Mesendoderm (in vitro differentiated cells): ENCODE data around the gene TBKBP1.

ENCODE experiments used
- DNase-seq: peaks from one replicate; pipeline ENCODE4 v3.0.0; 2013
- H2AK5ac ChIP-seq: 2 replicates; pipeline ENCODE4 v1.6.1; 2013; ENCODE audit warnings: low read length, inconsistent platforms
- H2BK120ac ChIP-seq: 2 replicates; pipeline ENCODE4 v1.6.1; 2013; ENCODE audit warnings: low read depth, mild to moderate bottlenecking, low read length, moderate library complexity, mixed read lengths
- H2BK15ac ChIP-seq: replicated peaks from 2 replicates; pipeline ENCODE4 v1.6.1; 2013; ENCODE audit warnings: low read depth, mild to moderate bottlenecking, moderate library complexity
- H2BK5ac ChIP-seq: 2 replicates; pipeline ENCODE4 v1.6.1; 2013; ENCODE audit warnings: low read length, inconsistent platforms
- H3K18ac ChIP-seq: 2 replicates; pipeline ENCODE4 v1.6.1; 2013; ENCODE audit warnings: mild to moderate bottlenecking, low read length, mixed read lengths
- H3K23ac ChIP-seq: one replicate; pipeline ENCODE4 v1.6.1; 2013; ENCODE audit warnings: low read length
- H3K27ac ChIP-seq: 2 replicates; pipeline ENCODE4 v1.5.1; 2013; ENCODE audit warnings: low read depth, mild to moderate bottlenecking, inconsistent platforms, low read length, moderate library complexity
- H3K27me3 ChIP-seq: 2 replicates; pipeline ENCODE4 v1.6.1; 2013; ENCODE audit warnings: low read length, control low read depth, mild to moderate bottlenecking, inconsistent platforms; ENCODE audit not compliant: insufficient read depth, poor library complexity
- H3K36me3 ChIP-seq: 2 replicates; pipeline ENCODE4 v1.6.1; 2013; ENCODE audit warnings: low read length, inconsistent platforms; ENCODE audit not compliant: control insufficient read depth, insufficient read depth
- H3K4ac ChIP-seq: one replicate; pipeline ENCODE4 v1.6.1; 2013; ENCODE audit warnings: low read depth, mild to moderate bottlenecking, low read length, moderate library complexity
- H3K4me1 ChIP-seq: 2 replicates; pipeline ENCODE4 v1.6.1; 2013; ENCODE audit warnings: low read depth, low read length, inconsistent platforms; ENCODE audit not compliant: control insufficient read depth
- H3K4me2 ChIP-seq: 2 replicates; pipeline ENCODE4 v1.6.1; 2013; ENCODE audit warnings: low read length
- H3K4me3 ChIP-seq: 2 replicates; pipeline ENCODE4 v1.5.1; 2013; ENCODE audit warnings: mild to moderate bottlenecking, low read length
- H3K56ac ChIP-seq: one replicate; pipeline ENCODE4 v1.6.1; 2013; ENCODE audit warnings: low read length
- H3K79me1 ChIP-seq: 2 replicates; pipeline ENCODE4 v1.6.1; 2013; ENCODE audit warnings: low read length, inconsistent platforms
- H3K79me2 ChIP-seq: 2 replicates; pipeline ENCODE4 v1.6.1; 2013; ENCODE audit warnings: mild to moderate bottlenecking, low read length; ENCODE audit not compliant: control insufficient read depth, insufficient read depth
- H3K9ac ChIP-seq: 2 replicates; pipeline ENCODE4 v1.6.1; 2013; ENCODE audit warnings: low read length, inconsistent platforms
- H4K5ac ChIP-seq: one replicate; pipeline ENCODE4 v1.6.1; 2013; ENCODE audit warnings: low read length
- H4K8ac ChIP-seq: one replicate; pipeline ENCODE4 v1.6.1; 2013; ENCODE audit warnings: low read depth, mild to moderate bottlenecking, control low read depth, low read length, moderate library complexity
- WGBS: extraction: QIAGEN DNeasy Blood & Tissue Kit; methylation state at CpG from one replicate; pipeline ENCODE4 v1.1.7; 2013; ENCODE audit warnings: low lambda C conversion rate, missing lambda C conversion rate; ENCODE audit not compliant: insufficient coverage; ENCODE audit errors: extremely low coverage; 5-methylcytosine and 5-hydroxymethylcytosine counted together

Gene TBKBP1

DNA sequence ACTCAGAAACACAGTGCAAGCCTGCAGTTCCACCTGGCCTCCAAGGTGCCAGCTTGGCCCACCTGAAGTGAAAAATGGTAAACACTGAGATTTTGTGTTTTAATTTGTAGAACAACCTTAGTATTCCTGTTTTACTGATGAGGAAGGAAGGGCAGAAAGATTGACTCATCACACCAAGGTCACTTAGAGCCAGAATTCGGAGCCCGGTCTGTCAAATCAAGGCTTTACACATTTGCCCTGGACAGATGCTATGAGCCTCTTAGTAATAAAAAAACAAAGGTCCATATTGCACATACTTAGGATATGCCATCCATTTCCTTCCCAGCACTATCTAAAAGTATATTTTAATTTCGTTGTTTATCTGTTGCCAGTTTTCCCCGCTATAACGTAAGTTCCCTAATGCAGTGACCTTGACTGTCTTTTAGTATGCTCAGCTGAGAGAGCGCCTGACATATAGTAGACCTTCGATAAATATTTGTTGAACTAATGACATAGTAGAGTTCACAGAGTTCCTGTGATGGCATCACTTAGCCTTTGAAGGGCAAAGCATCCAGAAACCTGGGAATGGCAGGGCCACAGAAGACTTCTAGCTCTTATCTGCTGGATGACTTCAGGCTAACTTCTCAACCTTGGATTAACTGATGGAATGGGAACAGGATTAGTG, 7.2 kb upstream of the TBKBP1 start:
- no peak overlapping the region for H3K4me2 ChIP-seq
- H3K4ac ChIP-seq: no peak overlapping the region
- H2BK5ac ChIP-seq: no peak overlapping the region
- peaks cover 7% of the 10 kb centered on the region for H3K36me3 ChIP-seq
- H4K5ac ChIP-seq: no peak overlapping the region
- H2BK15ac ChIP-seq: no peak overlapping the region
- H3K27ac ChIP-seq: no peak overlapping the region
- peaks cover 2% of the 10 kb centered on the region for H3K79me1 ChIP-seq
- H3K4me1 ChIP-seq: no peaks in the 10 kb centered on the region
- H2AK5ac ChIP-seq: no peak overlapping the region
- no CpG with 5 or more reads among the region's 7 CpGs for WGBS
- H2BK120ac ChIP-seq: no peak overlapping the region
- H3K27me3 ChIP-seq: no peaks in the 10 kb centered on the region
- H3K56ac ChIP-seq: no peak overlapping the region
- H3K79me2 ChIP-seq: no peaks in the 10 kb centered on the region
- no peak overlapping the region for H3K4me3 ChIP-seq
- no peak overlapping the region for H3K18ac ChIP-seq
- no peak overlapping the region for H4K8ac ChIP-seq
- no peak overlapping the region for H3K23ac ChIP-seq
- H3K9ac ChIP-seq: no peak overlapping the region
- DNase-seq: no peak

DNA sequence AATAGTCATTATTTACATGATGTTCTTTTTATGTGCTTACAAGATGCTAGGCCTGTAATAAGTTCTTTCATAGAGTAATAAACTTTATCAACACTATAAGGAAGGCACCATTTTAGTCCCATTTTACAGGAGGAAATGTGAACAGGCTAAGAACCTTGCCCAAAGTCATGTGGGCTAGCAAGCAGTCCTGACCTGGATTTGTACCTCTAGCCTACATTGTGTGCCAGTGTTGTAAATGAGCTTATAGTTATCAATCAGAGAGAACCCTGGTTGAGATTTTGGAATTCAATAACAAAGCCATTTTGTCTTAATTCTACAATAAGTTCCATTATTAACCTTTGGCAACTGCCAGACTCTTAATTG, 6.7 kb upstream of the TBKBP1 start:
- DNase-seq: no peak
- H3K79me1 ChIP-seq: peaks cover 2% of the 10 kb centered on the region

DNA sequence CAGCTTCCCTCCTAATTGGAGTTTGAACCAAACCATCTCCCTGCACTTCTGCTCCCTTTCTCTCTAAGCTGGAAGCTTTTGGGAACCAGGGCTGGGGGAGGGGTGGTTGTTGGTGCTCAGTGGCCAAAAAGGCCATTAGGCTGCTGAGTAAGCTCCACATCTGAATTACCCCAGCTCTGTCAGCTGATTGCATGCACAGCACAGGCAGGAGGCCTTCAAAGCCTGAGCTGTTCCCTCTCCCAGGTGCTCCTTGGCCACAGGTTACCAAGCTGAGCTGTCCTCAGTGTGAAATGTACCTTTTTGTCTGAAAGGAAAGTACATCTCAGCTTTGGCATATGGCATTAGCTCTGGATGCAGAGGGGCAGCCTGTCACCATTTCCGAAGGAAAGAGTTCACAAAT, 6.2 kb upstream of the TBKBP1 start:
- Histone ChIP-seq H3K79me2 (no peaks in the 10 kb centered on the region), H3K9ac (no peak overlapping the region), H3K4me3 (no peak overlapping the region), H3K56ac (no peak overlapping the region), H3K36me3 (peaks cover 4% of the 10 kb centered on the region), H3K4ac (no peak overlapping the region), H3K27ac (peak overlapping the region; percentile 3), H3K4me2 (no peak overlapping the region), H2BK120ac (no peak overlapping the region), H2BK15ac (no peak overlapping the region), H3K27me3 (no peaks in the 10 kb centered on the region), H4K5ac (no peak overlapping the region), H3K18ac (no peak overlapping the region), H2AK5ac (no peak overlapping the region), H2BK5ac (no peak overlapping the region), H3K79me1 (peaks cover 2% of the 10 kb centered on the region), H3K23ac (no peak overlapping the region), H3K4me1 (peaks cover 3% of the 10 kb centered on the region), H4K8ac (no peak overlapping the region)
- no CpG with 5 or more reads among the region's 1 CpG for WGBS
- DNase-seq: peak; percentile 83

More for the DNA sequence above, 6.7 kb upstream of the TBKBP1 start:
- Histone ChIP-seq H3K18ac (no peak overlapping the region), H3K27me3 (no peaks in the 10 kb centered on the region), H3K9ac (no peak overlapping the region), H4K8ac (no peak overlapping the region), H3K36me3 (peaks cover 4% of the 10 kb centered on the region), H4K5ac (no peak overlapping the region), H3K23ac (no peak overlapping the region), H2BK120ac (no peak overlapping the region), H2BK15ac (no peak overlapping the region), H3K4me1 (peaks cover 2% of the 10 kb centered on the region), H3K79me2 (no peaks in the 10 kb centered on the region), H3K4ac (no peak overlapping the region), H3K27ac (peak overlapping the region; percentile 3), H3K4me2 (no peak overlapping the region), H2BK5ac (no peak overlapping the region), H3K4me3 (no peak overlapping the region), H3K56ac (no peak overlapping the region), H2AK5ac (no peak overlapping the region)

DNA sequence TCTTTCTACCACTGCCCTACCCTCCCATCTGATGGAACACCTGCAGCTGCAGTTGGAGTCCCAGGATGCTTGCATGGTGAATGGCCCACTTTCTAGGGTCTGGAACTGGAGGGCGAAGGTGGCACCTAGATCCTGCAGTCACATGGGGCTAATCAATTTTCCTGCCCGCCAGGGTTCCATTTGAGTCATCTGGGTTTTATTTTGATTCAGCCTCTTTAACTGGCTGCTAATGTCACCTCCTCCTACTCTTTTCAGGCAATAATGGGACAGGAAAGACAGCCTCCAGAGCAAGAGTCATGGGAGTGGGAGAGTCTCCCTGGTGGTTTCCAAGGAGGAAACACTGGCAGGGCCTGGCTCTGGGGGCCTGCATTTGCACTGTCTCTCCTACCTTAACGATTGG, 3.8 kb upstream of the TBKBP1 start:
- H3K4me1 ChIP-seq: peaks cover 7% of the 10 kb centered on the region
- H4K8ac ChIP-seq: no peak overlapping the region
- H2AK5ac ChIP-seq: no peak overlapping the region
- H3K27me3 ChIP-seq: no peaks in the 10 kb centered on the region
- H3K27ac ChIP-seq: no peak overlapping the region
- no peak overlapping the region for H3K23ac ChIP-seq
- H3K36me3 ChIP-seq: no peaks in the 10 kb centered on the region
- no peak for DNase-seq
- H3K9ac ChIP-seq: no peak overlapping the region
- no peaks in the 10 kb centered on the region for H3K79me2 ChIP-seq
- no CpG with 5 or more reads among the region's 3 CpGs for WGBS
- H3K4me2 ChIP-seq: no peak overlapping the region
- no peak overlapping the region for H2BK120ac ChIP-seq
- H4K5ac ChIP-seq: no peak overlapping the region
- H3K4ac ChIP-seq: no peak overlapping the region
- H3K4me3 ChIP-seq: no peak overlapping the region
- H3K56ac ChIP-seq: no peak overlapping the region
- H2BK15ac ChIP-seq: no peak overlapping the region
- no peak overlapping the region for H2BK5ac ChIP-seq
- H3K18ac ChIP-seq: no peak overlapping the region
- H3K79me1 ChIP-seq: no peaks in the 10 kb centered on the region

DNA sequence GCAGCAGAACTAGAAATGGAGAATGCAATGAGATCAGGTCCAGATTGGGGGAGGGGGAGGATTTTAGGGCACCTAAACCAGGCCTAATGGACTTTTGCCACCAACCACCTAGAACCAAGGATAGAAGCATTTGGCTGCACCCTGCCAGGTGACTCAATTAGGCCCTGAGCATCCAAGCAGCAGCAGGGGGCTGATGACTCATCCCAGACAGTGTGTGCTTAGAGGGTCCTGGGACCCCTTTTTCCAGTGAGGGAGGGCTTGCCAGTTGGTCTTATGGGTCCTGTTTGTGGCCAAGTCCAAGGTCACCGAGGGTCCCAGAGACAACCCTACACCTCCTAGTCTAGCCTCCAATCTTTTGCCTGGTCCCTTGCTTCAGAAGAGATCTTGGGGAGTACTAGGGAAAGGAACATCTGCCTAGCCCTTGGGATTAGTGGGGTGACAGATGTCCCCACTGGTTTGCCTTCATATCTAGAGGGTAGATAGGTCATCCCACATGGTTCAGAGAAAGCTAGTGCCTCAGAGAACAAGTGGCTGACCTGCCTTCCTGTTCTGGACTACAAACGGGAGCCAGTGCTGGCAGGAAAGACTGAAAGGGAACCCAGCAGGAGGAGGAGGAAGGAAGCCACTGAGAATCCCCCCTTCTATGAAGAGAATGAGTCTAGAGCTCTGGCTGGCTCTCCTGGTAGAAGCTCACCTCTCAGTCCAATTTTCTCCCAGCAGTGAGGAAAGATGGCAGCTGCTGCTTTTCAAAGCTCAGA, 1.6 kb upstream of the TBKBP1 start:
- Histone ChIP-seq H3K4ac (no peak overlapping the region), H3K4me3 (no peak overlapping the region), H2BK15ac (no peak overlapping the region), H3K4me1 (peaks cover 9% of the 10 kb centered on the region), H3K56ac (peak overlapping the region; percentile 80), H3K79me2 (no peaks in the 10 kb centered on the region), H4K8ac (no peak overlapping the region), H4K5ac (no peak overlapping the region), H3K18ac (no peak overlapping the region), H3K9ac (no peak overlapping the region), H2BK5ac (no peak overlapping the region), H3K23ac (no peak overlapping the region), H2AK5ac (no peak overlapping the region), H3K27ac (no peak overlapping the region), H3K79me1 (no peaks in the 10 kb centered on the region), H3K4me2 (no peak overlapping the region), H3K27me3 (no peaks in the 10 kb centered on the region), H3K36me3 (no peaks in the 10 kb centered on the region), H2BK120ac (peak overlapping the region; percentile 14)
- no peak for DNase-seq
- no CpG with 5 or more reads among the region's 2 CpGs for WGBS
